GM10248 (cell line): Measurements from ENCODE around the gene RRAD.

Experiments used
- CTCF ChIA-PET: fragments of 300-600 bp; sonication (Branson Sonifier 250); formaldehyde crosslinking; extraction: SDS; loops from one replicate; lab custom pipeline; 2021; ENCODE audit warnings: antibody characterized with exemption; lab: Yijun Ruan, JAX
- POLR2A ChIA-PET: fragments of 350-650 bp; sonication (Branson Sonifier 250); formaldehyde crosslinking; extraction: SDS; loops from one replicate; lab custom pipeline; 2020; ENCODE audit warnings: antibody characterized with exemption; lab: Yijun Ruan, JAX
- DNase-seq: peaks from one replicate; pipeline ENCODE4 v3.0.0; 2012; ENCODE audit errors: extremely low spot score
- TF ChIP-seq, protein P1 (sequence below): IDR thresholded peaks from 2 replicates; pipeline ENCODE4 v1.5.1; 2012; ENCODE audit warnings: mild to moderate bottlenecking, low read depth; ENCODE audit errors: extremely low read depth, missing control alignments, control extremely low read depth

The RRAD gene

GRCh38 chr16:66872943-66873684, 52.2 kb downstream of the RRAD start:
- DNase-seq: peak; percentile 88
- POLR2A ChIA-PET: no interaction called here
- CTCF ChIA-PET: interaction anchor here (0.7 to 2.3 kb wide), 32 partner anchors 10 to 529 kb away, joined by 3 to 28 read pairs (median 4); partner anchors contain the start of genes CA7, DYNC1LI2 and NAE1
- TF ChIP-seq, protein P1, sequence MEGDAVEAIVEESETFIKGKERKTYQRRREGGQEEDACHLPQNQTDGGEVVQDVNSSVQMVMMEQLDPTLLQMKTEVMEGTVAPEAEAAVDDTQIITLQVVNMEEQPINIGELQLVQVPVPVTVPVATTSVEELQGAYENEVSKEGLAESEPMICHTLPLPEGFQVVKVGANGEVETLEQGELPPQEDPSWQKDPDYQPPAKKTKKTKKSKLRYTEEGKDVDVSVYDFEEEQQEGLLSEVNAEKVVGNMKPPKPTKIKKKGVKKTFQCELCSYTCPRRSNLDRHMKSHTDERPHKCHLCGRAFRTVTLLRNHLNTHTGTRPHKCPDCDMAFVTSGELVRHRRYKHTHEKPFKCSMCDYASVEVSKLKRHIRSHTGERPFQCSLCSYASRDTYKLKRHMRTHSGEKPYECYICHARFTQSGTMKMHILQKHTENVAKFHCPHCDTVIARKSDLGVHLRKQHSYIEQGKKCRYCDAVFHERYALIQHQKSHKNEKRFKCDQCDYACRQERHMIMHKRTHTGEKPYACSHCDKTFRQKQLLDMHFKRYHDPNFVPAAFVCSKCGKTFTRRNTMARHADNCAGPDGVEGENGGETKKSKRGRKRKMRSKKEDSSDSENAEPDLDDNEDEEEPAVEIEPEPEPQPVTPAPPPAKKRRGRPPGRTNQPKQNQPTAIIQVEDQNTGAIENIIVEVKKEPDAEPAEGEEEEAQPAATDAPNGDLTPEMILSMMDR: peak; percentile 96

DNA sequence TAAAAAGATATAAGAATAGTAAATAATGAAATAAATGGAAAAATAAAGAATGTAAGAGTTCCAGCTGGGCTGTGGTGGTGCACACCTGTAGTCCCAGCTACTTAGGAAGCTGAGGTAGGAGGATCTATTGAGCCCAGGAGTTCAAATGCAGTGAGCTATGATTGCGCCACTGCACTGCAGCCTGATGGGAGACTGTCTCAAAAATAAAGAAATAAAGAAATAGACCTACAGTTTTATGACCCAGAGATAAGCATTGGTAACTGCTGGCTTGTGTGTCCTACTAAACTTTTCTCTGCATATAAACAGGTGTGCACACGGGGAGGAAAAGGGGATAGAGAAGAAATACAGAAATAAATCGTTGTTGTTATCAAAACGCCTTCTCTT, 52.8 kb downstream of the RRAD start:
- TF ChIP-seq, protein P1: no peak
- no peak for DNase-seq
- POLR2A ChIA-PET: no interaction called here
- CTCF ChIA-PET: interaction anchor here (0.8 to 2.3 kb wide), 30 partner anchors 9 to 528 kb away, joined by 3 to 28 read pairs (median 4); partner anchors contain the start of genes CA7, DYNC1LI2 and NAE1

- TF ChIP-seq, protein P1: no peak
- ChIA-PET POLR2A (no interaction called here), CTCF (interaction anchor here (1.2 to 7.5 kb wide), 14 partner anchors 9 to 263 kb away, joined by 3 to 176 read pairs (median 11); partner anchors contain the start of genes CA7, DYNC1LI2, NAE1 and PDP2)
- no peak for DNase-seq
Observed at GRCh38 chr16:66871840-66872239, 53.5 kb downstream of the RRAD start.
